Measurements from ENCODE around the gene CLDN9. TPM values are rescaled to one million over a fixed set of nuclear protein-coding genes. Genes with fewer than 3 reads are reported as not detected.

The CLDN9 gene
- total and polyA plus RNA-seq, 9 of the 15 experiments (the other 6 are each of a cell fraction or from before 2014, with no cell fraction given) = 0.12 to 0.44 (median 0.22) TPM; not detected in 4

DNA sequence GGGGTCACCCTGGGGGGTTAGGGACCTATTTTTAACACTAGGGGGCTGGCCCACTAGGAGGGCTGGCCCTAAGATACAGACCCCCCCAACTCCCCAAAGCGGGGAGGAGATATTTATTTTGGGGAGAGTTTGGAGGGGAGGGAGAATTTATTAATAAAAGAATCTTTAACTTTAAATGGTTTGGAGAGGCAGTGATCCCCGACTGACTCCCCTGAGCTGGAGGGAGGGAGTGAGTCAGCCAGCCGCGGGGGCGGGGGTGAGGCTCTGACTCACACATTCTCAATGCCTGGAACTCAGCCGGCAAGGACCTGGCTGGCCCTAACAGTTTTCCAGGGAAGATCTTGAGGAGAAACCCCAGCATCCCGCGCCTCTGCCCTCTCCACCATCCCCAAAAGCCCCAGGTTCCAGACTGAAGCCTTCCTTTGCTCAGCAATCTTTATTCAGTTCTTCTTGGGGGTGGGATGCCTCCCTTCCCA lies 9.5 kb downstream of the CLDN9 start (continued):
- peak; percentile 52 for TF ChIP-seq CCNT2 (IDR thresholded peaks at IDR 0.05; ENCODE audit: borderline replicate concordance, extremely low read depth, insufficient read length, low read depth, low read length)
- peak; percentile 63 for TF ChIP-seq TAF1 (IDR thresholded peaks at IDR 0.05; ENCODE audit: control insufficient read depth, extremely low read depth, insufficient read depth, low read length, severe bottlenecking)
- TF ChIP-seq NFE2 (IDR thresholded peaks at IDR 0.05; ENCODE audit: low read depth) = peak; percentile 54
- TF ChIP-seq ARID1B (IDR thresholded peaks at IDR 0.05) = peak; percentile 85
- peak; percentile 94 for TF ChIP-seq SMARCA4 (IDR thresholded peaks at IDR 0.05)
- peak; percentile 63; the same call in 1 of the 2 replicates for TF ChIP-seq POLR2AphosphoS5 (IDR thresholded peaks at IDR 0.05; ENCODE audit: control insufficient read depth, insufficient read depth, low read depth, low read length)
- TF ChIP-seq SPI1 (IDR thresholded peaks at IDR 0.05; ENCODE audit: borderline replicate concordance, low read depth, low read length) = no peak
- TF ChIP-seq, protein P1, sequence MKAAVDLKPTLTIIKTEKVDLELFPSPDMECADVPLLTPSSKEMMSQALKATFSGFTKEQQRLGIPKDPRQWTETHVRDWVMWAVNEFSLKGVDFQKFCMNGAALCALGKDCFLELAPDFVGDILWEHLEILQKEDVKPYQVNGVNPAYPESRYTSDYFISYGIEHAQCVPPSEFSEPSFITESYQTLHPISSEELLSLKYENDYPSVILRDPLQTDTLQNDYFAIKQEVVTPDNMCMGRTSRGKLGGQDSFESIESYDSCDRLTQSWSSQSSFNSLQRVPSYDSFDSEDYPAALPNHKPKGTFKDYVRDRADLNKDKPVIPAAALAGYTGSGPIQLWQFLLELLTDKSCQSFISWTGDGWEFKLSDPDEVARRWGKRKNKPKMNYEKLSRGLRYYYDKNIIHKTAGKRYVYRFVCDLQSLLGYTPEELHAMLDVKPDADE (conservative IDR thresholded peaks at IDR 0.05; ENCODE audit: control insufficient read depth, low read depth, low read length) = peak; percentile 74; the same call in 1 of the 2 replicates
- TF ChIP-seq TEAD1 (CRISPR knock-in tag; IDR thresholded peaks at IDR 0.05) = peak; percentile 35 to 95; a peak in 2 of 4 replicates
- TF ChIP-seq, protein P2, sequence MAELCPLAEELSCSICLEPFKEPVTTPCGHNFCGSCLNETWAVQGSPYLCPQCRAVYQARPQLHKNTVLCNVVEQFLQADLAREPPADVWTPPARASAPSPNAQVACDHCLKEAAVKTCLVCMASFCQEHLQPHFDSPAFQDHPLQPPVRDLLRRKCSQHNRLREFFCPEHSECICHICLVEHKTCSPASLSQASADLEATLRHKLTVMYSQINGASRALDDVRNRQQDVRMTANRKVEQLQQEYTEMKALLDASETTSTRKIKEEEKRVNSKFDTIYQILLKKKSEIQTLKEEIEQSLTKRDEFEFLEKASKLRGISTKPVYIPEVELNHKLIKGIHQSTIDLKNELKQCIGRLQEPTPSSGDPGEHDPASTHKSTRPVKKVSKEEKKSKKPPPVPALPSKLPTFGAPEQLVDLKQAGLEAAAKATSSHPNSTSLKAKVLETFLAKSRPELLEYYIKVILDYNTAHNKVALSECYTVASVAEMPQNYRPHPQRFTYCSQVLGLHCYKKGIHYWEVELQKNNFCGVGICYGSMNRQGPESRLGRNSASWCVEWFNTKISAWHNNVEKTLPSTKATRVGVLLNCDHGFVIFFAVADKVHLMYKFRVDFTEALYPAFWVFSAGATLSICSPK (IDR thresholded peaks at IDR 0.05; ENCODE audit: borderline replicate concordance) = no peak
